DMS 273 treated with DMSO at 0.1 percent for 48 hours (cell line): Measurements from ENCODE around the gene IQUB.
"Not testable (repeated sequence)": the region's sequence is repeated elsewhere in the genome, so short reads cannot be mapped to it uniquely, and the experiment has no call there.

Source experiments
- DNase-seq: peaks from one replicate; lab custom pipeline; 2025; lab: John Stamatoyannopoulos, UW

IQUB gene

DNA sequence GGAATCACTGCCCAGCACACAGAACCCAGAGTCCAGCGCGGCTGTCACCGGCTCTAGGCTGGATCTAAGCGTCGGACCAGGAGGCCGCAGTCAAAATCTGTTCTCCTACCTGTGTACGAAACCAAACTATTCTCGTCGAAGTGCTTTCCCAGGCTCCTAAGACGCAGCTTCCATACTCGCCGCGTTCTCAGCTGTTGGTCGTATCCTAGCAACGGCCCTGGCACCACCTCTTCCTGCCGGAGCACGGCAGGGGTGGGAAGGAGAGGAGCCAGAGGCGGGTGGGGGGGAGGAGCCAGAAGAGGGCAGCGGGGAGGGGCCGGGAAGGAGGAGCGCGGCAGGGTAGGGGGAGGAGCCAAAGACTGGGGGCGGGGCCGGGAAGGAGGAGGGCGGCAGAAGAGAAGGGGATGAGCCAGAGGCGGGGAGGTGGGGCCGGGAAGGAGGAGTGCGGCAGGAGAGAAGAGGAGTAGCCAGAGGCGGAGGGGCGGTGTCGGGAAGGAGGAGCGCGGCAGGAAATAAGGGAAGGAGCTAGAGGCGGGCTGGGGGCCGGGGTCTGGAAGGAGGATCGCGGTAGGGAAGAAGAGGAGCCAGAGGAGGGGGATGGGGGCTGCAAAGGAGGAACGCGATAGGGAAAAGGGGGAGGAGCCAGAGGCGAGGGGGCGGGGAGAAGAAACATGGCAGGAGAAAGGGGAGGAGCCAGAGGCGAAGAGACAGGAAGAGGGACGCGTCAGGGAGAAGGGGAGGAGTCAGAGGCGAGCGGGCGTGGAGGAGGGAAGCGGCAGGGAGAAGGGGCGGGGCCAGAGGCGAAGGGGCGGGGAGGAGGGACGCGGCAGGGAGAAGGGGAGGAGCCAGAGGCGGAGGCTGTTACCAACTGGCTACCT, at the start of gene IQUB:
IQUB (minus strand) TSS at position 213 of the 878 bp plus-strand sequence. CDS start 22,255 bp downstream, outside the sequence.
- DNase-seq = peak; percentile 98

DNA sequence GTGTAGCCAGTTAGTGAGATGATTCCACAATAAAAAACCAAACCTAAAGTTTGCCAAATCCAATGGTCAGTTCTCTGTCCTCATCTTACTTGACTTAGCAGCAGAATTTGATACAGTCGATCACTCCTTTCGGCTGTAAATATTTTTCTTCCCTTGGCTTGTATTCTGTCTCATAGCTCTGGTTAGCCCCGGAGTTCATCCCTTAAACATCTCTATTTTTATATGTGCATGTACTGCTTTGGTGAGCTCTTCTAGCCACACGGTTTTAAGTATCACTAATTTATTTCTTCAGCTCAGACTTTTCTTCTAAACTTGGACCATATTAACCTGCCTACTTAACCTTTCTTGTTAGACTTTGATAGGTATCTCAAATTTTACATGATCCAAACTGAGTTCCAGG, 49.4 kb upstream of the IQUB start:
- no peak for DNase-seq

DNA sequence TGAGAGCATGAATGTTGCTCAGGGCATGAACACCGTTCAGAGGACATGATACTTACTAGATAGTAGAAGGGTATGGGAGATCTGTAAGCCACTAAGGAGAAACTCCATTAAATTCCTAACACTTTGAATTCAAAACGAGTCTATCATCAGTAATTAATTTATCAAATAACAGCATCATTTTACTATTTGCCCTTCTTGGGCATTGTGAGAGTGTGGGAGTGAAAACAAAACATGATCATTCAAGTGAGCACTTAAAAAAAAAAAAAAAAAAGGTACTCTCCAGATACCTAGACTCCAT, 46.7 kb upstream of the IQUB start:
- DNase-seq = no peak

DNA sequence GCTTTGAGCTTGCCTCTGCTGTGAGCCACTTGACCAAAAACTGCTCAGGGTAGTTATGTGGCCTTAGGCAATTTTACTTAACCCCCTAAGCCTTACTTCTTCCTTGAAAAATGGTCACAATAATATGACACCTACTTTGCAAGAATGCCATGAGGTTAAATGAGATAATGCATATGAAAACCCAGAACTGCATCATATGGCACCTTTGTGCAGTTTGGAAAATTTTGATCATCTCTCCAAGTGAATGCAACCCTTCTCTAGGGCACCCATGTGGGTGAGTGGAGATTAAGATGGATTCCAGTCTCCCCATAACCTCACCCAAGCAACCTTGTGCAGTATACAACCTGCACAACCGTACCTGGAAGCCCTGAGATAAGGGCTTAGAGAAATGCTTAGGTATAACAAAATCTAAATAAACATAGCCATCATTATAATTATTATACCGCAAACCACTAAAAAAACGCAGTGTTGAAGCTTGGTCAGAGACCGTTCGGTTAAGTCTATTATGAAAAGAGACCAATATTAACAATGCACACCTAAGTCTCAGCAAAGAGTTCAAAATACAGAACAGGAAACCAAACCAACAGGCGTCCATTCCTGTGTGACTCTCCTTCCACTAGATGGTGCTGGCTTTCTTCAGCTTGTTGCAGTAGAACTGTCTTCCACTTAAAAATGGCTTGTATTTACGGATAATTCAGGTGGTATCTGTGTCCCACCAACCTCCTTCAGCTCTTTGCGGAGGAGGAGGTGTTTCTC, 46.2 kb upstream of the IQUB start:
- peak; percentile 26 for DNase-seq

DNA sequence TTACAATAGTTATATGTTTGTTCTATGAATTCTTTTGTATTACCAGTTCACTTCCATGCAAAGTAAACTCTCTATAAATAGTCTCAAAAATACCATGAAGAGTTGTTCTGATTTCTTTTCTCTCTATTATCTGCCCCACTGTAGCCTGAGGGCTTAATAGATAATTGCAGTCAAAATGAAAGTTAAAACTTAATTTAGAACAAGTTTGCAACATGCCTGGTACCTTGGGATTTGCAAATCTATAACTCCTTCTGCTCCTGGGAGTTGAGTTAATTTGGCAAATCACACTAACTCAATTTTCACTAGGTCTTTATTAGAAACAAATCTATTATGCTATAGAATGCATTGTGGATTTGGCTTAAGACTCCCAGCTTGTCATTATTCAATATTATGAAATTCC, 45.0 kb upstream of the IQUB start:
- DNase-seq = no peak

DNA sequence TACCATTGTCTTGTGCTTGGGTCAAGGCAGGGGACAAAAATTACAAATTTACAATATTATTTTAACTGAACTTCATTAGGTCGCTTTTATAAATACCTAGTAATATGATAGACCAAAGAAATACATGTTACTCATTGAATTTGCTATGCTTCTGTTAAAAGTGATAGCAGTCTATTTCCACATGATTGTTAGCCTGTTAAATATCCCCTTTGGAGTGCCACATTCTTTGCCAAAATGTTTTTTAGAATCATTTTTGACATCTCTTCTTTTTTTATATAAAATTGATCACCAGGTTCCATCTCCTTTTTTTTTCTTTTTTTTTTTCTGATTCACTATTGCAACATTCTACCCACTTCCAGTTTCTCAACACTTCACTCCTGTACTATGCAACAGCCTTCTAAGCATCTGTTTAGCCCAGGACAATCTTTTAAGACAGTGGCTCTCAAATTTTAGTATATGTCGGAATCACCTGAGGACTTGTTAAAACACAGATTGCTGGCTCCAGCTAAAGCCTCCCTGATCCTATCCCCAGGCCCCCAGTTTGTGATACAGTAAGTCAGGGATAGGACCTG, 39.6 kb upstream of the IQUB start:
- no peak for DNase-seq

DNA sequence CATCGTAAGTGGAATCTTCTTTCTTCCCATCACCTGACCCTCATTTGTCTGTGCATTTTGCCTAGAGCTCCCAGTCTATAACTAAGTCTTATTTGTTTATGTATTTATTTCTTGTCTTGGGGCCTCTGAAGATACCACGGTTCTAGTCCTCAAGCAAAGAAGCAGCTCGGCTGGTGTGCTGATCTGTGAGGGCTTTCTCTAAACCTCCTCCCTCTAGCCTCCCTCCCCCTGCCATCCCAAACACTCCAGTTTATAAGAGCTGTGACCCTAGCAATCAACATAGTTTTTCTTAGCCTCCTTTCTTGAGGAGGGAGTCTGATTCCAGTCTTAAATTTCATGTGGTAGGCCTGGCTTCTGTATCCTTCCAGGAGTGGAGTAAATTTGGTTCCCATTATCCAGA, 38.9 kb upstream of the IQUB start:
- DNase-seq = no peak

DNA sequence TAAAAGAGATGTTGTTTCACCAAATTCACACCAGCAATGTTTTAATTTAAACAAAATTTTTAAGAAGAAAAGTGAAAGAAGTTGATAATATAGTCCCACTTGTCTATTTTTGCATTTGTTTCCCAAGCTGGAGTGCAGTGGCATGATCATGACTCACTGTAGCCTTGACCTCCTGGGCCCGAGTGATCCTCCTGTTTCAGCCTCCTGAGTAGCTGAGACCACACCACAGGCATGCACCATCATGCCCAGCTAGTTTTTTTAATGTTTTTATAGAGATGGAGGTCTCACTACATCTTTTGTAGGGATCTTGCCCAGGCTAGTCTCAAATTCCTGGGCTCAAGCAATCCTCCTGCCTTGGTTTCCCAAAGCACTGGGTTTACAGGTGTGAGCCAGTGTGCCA, 37.3 kb upstream of the IQUB start:
- no peak for DNase-seq

DNA sequence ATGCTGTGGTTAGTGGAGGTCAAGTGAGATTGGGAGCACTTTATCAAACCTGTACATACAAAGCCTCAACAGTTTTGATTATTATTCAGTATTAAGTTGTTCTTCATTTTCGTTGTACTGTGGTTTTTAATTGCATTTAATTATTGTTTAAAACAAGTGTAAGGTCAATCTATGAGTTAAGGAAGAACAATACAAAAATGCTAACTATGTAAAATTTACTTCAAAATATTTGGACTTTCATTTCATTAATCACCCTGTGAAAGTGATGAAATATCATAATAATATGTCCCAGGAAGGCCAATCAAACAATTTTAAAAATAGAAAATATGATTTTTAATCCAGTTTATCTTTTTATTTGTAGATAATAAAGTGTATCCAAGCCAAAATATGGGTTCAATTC, 36.8 kb upstream of the IQUB start:
- DNase-seq = no peak

DNA sequence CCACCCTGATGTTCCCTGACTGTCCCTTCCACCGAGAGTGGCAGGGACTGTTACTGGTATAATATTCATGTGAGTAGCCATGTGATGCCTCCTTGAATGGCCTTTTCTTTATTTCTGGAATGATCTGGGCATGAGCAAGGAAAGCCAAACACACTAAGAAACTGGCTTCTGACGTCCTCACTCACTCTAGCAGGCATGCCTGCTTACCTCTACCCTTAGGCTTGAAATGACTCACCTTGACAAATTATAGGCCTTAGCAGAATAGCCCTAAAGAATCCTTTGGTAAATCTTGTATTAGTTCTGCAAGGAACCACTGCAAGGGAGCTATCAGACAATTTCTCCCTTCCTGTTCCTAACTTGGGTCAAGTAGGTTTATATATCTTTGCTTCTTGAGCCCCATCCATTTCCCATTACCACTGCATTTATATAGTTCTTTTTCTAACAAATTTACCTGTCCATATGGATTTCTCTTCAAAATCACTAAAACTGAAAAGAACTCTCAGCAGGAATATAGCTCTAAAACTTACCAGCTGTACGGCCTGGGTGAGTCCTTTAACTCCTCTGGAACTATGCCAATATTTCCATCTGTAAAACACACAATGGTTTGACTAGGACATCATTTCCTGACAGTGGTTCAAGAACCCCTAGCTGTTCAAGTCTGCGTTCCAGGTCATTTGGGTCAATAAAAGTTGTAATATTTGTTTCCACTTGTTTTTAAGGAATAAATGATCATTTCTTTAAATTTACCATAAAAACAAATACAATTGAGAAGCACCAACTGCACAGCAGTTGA, 36.2 kb upstream of the IQUB start:
- no peak for DNase-seq

DNA sequence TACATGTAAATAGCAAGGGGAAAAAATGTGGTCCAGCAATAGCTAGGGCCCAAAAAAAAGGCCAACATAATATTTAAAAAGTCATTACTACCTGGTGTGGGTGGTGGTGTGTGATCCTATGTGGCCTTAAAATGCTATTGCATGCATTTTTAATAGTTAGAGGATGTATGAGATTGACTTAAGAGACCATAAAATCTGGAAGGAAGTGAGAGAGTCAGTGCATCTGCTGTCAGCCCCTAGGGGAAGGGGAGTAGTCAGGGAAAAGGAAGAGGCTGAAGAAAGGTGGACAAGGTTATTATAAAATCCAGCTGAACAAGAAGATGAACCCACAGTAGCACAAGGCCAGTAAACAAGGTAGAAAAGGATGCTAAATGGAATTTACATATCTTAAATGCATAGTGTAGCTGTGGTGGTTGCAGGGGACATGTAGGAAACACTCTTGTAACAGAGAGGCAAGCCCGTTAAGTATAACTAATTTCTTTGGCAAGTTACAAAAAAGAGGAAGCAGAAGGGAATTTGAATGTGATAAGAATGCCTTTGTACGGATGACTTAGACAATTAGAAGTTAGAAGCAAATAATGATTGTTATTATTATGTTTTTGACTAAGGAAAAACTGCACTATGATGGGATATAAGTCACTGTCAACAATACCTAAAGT, 35.1 kb upstream of the IQUB start:
- DNase-seq = no peak

DNA sequence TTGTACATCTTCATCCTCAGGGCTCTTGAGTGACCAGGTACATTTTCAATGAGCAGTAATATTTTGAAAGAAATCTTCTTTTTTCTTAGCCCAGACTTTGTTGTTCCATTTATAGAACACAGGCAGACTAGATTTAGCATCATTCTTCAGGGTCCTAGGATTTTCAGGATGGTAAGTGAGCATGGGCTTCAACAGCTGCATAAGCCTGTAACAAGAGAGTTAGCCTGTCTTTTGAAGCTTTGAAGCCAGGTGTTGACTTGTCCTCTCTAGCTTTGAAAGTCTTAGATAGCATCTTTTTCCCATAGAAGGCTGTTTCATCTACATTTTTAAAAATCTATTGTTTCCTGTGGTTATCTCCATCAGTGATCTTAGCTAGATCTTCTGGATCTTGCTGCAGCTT, 27.7 kb upstream of the IQUB start:
- DNase-seq = no peak

DNA sequence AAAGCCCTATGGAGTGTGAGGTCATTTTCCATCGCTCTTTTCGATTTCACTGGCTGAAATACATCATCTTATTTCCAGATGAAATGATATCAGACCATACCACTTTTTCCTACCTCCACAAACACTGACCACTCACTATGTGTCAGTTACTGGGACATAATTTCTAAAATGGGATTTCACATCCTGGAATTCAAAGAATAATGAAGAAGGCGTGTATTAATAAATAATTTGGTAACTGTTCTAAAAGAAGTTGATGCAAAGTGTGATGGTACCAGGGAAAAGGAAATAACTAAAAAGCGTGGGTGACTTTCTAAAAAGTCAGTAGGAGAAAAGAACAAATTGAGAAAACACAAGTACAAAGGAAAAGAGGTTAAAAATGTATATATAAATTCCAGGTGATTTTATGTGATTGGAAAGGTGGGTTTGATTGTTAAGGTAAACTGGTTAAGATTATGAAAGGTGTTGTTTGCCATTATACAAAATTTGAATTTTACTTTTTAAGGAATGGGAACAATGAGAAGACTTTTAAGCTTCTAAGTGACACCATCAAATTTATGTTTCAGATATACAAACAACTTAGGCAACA, 24.0 kb upstream of the IQUB start:
- no peak for DNase-seq

DNA sequence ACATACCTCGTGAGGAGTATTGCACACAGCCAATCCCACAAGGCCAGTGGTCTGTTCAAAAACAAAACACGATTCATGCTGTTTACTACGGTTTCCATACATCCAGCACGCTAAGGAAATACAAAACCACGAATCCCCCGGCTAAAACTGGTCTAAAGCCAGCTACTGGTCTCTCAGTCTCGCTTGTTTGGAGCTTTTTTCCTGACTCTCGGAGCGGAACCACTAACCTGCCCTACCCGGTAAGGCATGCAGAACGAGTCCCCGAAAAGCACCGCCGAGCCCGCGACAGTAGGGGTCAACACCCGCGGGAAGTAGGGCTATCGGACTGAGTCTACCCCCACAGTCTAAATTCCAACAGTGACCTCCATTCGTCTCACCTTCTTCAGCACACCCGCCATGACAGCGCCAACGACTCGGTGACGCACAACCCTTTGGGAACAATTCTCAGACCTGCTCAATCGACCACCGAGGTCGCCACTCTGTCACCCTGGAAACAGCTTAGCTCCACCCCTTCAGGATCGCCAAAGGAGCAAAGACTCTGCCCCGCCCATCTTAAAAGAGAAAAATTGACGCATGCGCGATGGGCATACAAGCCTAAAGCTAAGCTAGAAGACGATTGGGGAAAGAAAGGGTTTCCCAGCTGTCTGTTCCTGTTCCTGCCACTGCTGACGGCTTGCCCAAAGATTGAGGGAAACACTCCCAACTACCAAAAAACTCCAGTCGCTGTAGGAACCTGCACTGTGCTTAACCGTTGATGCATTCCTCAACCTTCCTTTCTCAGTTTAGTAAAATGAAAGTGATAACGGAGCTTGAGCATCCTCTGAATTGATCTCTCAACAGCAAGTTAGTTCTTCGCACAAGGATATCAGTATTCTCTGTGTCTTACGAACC, 23.2 kb upstream of the IQUB start, which contains the start of gene NDUFA5:
NDUFA5 (minus strand) TSS at position 421 of the 891 bp plus-strand sequence; CDS start at position 398, 23 bp downstream.
- DNase-seq = peak; percentile 99

DNA sequence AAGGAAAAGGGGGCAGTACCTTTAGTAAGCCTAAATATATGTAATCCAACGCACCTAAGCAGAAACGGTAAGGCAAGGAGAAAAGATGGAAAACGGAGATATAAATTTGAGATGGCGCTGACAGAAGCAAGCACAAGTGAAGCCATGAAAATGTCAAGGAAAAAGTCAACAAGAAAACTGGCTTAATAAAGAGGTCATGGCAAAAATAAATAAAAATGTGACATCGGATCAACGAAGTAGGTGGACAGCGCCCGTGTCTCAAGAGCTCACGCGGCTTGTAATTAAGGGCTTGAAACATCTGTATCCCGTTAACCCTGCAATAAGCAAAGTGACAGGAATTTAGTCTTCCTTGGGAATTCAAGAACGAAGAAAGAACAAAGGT, 22.6 kb upstream of the IQUB start:
- no peak for DNase-seq

DNA sequence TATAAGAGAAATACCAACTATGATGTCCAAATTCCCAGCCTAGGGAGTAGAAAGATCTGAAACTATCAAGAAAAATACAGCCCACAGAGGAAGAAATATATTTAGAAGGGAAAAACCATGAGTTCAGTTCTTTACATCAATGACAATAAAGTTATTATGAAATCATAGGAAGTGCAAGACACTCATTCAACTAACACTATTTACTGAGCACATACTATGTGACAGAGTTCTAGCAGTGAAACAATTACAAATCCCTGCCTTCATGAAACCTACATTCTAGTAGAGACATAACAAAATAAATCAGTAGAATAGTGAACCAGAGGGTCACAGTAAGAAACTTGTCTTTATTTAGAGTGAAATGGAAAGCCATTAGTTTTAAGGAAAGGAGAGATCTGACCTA, 21.1 kb upstream of the IQUB start:
- DNase-seq = no peak

DNA sequence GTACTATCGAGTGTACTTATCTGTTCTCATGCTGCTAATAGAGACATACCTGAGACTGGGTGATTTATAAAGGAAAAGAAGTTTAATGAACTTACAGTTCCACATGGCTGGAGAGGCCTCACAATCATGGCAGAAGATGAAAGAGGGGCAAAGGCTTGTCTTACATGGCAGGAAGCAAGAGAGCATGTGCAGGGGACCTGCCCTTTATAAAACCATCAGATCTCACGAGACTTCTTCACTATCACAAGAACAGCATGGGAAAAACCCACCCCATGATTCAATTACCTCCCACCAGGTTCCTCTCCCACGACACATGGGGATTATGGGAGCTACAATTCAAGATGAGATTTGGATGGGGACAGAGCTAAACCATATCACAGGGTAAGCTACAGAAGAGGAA, 18.8 kb upstream of the IQUB start:
- DNase-seq = no peak

DNA sequence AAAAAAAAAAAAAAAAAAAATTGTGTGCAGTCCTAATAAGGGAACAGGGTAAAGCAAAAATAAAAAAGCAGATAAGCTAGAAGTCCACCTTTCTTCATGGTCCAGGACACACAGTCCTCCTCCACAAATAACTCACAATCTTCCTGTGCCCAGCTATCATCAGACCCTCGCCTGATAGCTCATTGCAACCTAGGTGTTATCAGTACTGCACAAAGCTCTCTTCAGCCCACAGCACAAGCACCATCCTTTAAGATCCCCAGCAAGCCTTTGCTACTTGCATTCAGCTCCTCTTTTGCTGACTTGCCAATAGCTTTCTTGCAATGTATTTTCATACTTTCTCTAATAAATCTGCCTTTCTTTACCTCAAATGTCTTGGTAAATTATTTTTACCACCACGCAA, 18.2 kb upstream of the IQUB start:
- DNase-seq = no peak

DNA sequence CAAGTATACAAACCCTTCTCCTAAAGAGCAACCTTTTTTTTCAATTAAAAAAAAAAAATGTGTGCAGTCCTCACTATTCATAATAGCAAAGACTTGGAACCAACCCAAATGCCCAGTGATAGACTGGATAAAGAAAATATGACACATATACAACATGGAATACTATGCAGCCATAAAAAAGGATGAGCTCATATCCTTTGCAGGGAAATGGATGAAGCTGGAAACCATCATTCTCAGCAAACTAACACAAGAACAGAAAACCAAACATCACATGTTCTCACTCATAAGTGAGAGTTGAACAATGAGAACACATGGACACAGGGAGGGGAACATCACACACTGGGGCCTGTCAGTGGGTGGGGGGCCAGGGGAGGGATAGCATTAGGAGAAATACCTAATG, 17.7 kb upstream of the IQUB start:
- not testable (repeated sequence) for DNase-seq

DNA sequence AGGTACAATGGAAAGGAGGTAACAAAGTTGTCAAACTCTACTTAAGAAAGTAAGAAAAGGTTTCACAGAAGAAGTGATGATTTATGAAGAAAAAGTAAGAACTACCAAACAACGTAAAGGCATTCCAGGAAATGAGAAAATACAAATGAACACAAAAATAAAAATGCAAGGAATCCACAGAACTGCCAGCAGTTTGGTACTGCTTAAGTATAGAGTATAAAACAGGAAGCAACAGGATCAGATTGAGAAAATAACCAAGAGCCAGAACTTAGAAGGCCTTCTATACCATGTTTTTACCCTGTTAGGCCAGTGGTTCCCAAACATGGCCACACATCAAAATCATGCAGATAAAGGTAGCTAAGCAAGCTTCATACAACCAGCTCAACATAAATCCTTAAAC, 14.0 kb upstream of the IQUB start:
- no peak for DNase-seq
